Bone marrow (tissue), 2 donors: ENCODE data around the gene UGT1A9.
"Not testable (repeated sequence)": the region's sequence is repeated elsewhere in the genome, so short reads cannot be mapped to it uniquely, and the experiment has no call there.

ENCODE experiments used
- DNase-seq, 2 donors: peaks; one replicate each; lab custom pipeline; 2025; lab: John Stamatoyannopoulos, UW

The UGT1A9 gene

DNA sequence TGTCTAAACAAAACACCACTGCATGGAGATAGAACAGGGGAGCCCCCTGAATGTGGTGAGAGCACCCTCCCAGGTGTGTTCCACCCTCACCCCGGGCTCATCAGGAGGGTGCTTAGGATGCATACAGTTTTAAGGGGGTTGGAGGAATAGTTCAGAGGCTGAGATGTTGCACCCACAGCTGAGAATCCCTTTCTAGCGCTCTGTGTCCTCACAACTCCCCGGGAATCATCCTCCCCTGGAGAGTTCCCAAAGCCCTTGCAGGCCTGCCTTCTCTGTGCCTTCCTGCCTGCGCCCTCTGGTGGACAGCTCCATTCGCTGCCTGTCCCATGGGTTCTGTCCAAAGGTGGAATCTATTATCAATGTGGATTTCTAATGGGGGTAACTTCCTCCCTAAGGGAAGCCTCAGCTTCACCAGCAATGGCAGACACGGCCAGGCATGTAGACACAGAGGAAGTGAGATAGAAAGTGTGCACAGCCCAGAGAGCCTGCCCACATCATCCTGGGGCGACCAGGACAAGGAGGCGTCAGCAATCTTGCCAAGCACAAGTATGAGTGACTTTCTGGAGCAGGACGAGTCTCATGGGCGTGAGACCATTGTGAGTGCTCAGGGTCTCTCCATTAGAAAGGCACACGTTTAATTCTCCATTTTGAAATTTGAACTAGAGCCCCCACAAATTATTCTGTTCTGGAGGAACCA is 39.8 kb downstream of the UGT1A9 start:
- peak; percentile 14 to 26 for DNase-seq

DNA sequence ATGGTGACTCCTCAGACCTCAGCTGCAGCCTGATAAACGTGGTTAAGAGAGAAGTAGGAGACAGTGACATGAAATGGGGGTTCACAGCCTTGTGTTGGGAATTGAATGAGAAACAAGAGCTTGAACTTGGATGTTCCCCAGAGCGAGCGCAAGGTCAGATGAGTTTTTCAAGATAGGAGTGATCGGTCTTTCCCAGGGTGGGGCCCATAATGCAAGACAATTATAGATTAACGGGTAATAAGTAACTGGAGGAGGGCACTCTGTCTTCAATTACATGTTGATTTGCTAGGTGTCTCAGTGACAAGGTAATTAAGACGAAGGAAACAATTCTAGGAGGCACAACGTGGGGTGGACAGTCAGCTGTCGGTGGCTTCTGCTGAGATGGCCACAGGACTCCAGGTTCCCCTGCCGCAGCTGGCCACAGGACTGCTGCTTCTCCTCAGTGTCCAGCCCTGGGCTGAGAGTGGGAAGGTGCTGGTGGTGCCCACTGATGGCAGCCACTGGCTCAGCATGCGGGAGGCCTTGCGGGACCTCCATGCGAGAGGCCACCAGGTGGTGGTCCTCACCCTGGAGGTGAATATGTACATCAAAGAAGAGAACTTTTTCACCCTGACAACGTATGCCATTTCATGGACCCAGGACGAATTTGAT is 41.0 kb downstream of the UGT1A9 start, which contains the start of gene UGT1A5:
TSS of gene UGT1A5 (plus strand) at position 297 of the 651 bp plus-strand sequence. CDS start at position 382, 85 bp downstream.
- DNase-seq, result no peak

DNA sequence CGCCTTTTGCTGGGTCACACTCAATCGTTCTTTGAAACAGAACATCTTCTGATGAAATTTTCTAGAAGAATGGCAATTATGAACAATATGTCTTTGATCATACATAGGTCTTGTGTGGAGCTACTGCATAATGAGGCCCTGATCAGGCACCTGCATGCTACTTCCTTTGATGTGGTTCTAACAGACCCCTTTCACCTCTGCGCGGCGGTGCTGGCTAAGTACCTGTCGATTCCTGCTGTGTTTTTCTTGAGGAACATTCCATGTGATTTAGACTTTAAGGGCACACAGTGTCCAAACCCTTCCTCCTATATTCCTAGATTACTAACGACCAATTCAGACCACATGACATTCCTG is 41.5 kb downstream of the UGT1A9 start:
- no peak for DNase-seq

DNA sequence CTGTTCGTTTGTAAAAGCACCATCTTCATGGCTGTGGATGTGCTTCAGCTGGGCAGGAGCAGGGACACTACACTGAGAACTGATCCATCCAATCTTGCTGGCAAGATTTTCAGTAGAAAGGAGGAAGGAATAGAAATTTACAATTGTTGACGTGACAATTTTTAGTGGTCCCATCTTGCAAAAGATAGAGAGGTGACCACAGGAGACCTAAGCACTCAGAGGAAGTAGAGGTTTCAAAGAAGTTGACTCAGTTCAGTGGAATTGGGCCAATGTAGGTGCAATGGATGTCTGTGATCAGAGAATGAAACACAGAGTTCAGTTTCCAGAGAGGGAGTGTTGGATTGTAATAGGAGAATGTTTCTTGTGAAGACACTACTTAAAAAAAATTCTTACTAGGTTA is 42.4 kb downstream of the UGT1A9 start:
- DNase-seq, result no peak

DNA sequence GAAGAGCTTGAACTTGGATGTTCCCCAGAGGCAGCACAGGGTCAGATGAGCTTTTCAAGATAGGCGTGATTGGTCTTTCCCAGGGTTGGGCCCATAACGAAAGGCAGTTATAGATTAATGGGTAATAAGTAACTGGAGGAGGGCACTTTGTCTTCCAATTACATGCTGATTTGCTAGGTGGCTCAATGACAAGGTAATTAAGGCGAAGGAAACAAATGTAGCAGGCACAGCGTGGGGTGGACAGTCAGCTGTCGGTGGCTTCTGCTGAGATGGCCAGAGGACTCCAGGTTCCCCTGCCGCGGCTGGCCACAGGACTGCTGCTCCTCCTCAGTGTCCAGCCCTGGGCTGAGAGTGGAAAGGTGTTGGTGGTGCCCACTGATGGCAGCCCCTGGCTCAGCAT is 46.9 kb downstream of the UGT1A9 start, which contains the start of gene UGT1A4:
TSS of gene UGT1A4 (plus strand) at position 185 of the 400 bp plus-strand sequence. CDS start at position 270, 85 bp downstream.
- DNase-seq, result no peak

DNA sequence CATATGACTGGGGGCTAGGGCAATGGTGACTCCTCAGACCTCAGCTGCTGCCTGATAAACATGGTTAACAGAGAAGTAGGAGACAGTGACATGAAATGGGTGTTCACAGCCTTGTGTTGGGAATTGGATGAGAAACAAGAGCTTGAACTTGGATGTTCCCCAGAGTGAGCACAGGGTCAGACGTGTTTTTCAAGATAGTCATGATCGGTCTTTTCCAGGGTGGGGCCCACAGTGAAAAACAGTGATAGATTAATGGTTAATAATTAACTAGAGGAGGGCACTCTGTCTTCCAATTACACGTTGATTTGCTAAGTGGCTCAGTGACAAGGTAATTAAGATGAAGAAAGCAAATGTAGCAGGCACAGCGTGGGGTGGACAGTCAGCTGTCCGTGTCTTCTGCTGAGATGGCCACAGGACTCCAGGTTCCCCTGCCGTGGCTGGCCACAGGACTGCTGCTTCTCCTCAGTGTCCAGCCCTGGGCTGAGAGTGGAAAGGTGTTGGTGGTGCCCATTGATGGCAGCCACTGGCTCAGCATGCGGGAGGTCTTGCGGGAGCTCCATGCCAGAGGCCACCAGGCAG is 57.1 kb downstream of the UGT1A9 start, which contains the start of gene UGT1A3:
TSS of gene UGT1A3 (plus strand) at position 320 of the 579 bp plus-strand sequence. CDS start at position 405, 85 bp downstream.
- no peak for DNase-seq

DNA sequence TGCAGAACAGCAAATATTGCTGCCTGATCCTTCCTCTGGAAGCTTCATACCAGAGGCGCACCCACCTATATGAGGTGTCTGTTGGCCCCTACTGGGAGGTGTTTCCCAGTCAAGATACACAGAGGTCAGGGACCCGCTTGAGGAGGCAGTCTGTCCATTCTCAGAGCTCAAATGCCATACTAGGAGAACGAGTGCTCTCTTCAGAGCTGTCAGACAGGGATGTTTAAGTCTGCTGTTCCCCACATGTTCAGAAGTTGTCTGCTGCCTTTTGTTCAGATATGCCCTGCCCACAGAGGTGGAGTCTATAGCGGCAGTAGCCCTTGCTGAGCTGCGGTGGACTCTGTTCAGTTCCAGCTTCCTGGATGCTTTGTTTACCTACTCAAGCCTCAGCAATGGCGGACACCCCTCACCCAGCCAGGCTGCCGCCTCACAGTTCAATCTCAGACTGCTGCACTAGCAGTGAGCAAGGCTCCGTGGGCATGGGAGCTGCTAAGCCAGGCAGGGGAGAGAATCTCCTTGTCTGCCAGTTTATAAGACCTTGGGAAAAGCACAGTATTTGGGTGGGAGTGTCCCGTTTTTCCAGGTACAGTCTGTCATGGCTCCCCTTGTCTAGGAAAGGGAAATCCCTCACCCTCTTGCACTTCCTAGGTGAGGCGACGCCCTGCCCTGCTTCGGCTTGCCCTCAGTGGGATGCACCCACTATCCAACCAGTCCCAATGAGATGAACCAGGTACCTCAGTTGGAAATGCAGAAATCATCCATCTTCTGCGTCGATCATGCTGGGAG is 65.4 kb downstream of the UGT1A9 start:
- DNase-seq, result not testable (repeated sequence)

DNA sequence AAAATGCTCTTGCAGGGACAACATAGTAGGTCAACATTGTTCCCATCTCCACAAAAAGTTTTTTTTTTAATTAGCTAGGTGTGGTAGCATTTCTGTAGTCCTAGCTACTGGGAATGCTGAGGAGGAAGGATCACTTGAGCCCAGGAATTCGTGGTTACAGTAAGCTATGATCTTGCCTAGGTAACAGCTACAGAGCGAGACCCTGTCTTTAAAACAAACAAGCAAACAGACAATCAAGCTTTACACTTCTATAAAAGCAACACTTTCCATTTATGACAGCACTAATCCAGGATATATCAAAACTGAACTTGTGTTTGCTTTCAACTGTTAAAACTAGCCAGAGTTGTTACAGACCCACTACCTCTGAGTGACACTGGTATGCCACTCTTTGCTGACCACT is 69.2 kb downstream of the UGT1A9 start:
- no peak for DNase-seq

DNA sequence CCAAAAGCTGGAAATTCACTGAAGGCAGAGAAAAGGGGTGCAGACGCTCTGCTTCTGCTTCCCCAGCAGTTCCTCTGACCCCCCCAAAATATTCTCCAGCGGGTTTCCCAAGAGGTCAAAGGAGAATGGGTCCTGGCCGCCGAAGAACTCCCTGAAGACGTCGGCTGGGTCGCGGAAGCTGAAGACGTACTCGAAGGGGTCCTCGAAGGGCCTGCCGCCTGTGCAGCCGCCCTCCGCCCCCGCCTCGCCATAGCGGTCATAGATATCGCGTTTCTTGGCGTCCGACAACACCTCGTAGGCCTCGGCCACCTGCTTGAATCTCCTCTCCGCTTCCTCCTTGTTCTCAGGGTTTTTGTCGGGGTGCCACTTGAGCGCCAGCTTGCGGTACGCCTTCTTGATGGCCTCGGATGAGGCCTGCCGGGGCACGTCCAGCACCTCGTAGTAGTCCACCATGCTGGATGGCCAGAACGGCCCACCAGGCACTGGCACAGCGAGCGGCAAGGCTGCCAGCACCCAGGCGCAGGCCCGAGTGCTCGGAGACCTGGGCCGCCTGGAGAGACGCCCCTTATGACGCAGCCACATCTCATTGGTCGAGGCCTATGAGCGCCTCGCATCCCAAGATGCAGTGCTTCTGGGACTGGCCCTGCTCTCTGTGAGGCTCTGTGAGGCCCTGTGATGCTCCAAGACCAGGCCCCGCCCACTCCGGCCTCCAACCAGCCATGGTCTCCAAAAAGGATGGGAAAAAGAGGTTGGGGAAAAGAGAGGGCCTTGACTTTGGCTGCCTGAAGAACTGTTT is 72.0 kb downstream of the UGT1A9 start:
- no peak for DNase-seq

DNA sequence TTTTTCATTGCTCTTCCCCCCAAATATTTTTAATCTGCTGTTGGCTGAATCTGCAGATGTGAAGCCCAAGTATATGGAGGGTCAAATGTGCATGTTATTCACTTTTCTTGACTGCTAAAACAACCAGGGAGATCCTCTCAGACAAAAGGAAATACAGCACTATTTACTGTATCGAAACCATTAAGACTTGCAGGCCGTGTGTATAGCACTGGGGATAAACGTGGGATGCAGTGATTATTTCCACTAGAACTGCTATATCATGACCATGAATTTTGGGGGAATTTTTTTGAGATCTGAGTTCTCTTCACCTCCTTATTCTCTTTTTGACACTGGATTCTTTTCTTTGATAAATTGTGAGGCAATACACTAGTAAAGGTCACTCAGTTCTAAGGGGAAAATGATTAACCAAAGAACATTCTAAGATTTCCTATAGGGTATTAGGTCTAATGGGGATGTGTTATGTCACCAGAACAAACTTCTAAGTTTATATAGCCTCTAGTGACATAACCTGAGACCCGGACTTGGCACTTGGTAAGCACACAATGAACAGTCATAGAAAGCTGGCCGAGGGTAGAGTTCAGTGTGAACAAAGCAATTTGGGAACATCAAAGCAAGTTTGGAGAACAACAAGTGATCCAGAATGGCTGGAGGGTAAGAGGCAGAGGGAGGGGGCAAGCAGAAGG is 73.5 kb downstream of the UGT1A9 start:
- no peak for DNase-seq

DNA sequence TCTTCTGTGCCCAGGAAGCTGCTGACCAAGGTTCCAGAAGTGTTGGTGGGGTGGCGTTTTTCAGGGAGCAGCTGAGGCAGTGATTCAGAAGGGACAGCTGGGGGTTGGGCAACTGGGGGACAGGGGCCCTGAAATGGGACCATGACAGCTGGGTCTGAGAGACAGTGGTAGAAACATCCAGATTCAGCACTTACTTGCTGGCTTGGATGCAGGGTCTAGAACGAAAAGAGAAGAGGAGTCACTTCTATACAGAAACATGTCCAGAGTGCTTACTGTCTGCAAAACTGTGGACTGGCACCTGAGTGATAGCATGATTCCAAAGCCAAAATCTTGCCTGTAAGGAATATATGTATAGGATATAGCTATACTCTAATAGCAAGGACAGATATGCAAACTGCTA is 74.1 kb downstream of the UGT1A9 start:
- not testable (repeated sequence) for DNase-seq

DNA sequence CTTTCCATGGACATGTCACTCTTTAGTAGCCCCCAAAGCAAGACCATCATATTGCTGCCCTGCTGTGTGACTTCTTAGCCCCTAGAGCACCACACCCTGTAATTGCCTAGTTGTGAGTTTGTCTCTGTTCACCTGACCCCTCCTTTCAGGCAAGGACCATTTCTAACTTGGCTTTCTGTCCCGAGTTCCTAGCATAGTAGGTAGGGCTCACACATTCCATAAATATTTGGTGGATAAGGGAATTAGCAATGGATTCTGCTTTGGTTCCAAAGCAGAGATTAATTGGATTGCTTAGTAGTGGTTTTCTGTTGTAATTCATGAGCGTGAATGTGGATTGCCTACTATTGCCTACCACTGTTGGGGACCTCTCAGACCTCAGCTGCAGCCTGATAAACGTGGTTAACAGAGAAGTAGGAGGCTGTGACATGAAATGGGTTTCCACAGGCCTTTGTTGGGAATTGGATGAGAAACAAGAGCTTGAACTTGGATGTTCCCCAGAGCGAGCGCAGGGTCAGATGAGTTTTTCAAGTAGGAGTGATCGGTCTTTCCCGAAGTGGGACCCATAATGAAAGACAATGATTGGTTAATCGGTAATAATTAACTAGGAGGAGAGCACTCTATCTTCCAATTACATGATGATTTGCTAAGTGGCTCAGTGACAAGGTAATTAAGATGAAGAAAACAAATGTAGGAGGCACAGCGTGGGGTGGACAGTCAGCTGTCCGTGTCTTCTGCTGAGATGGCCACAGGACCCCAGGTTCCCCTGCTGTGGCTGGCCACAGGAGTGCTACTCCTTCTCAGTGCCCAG is 75.0 kb downstream of the UGT1A9 start:
- no peak for DNase-seq

DNA sequence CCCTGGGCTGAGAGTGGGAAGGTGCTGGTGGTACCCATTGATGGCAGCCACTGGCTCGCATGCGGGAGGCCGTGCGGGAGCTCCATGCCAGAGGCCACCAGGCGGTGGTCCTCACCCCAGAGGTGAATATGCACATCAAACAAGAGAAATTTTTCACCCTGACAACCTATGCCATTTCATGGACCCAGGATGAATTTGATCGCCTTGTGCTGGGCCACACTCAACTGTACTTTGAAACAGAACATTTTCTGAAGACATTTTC is 75.5 kb downstream of the UGT1A9 start:
- no peak for DNase-seq

DNA sequence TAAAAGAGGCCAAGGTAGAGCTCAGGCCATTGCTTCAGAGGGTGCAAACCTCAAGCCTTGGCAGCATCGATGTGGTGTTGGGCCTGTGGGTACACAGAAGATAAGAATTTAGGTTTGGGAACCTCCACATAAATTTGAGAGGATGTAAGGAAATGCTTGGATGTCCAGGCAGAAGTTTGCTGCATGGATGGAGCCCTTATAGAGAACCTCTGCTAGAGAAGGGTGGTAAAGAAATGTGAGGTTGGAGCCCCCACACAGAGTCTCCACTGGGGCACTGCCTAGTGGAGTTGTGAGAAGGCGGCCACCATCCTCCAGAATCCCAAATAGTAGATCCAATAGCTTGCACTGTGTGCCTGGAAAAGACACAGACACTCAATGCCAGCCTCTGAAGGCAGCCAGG is 79.0 kb downstream of the UGT1A9 start:
- DNase-seq, result not testable (repeated sequence)

DNA sequence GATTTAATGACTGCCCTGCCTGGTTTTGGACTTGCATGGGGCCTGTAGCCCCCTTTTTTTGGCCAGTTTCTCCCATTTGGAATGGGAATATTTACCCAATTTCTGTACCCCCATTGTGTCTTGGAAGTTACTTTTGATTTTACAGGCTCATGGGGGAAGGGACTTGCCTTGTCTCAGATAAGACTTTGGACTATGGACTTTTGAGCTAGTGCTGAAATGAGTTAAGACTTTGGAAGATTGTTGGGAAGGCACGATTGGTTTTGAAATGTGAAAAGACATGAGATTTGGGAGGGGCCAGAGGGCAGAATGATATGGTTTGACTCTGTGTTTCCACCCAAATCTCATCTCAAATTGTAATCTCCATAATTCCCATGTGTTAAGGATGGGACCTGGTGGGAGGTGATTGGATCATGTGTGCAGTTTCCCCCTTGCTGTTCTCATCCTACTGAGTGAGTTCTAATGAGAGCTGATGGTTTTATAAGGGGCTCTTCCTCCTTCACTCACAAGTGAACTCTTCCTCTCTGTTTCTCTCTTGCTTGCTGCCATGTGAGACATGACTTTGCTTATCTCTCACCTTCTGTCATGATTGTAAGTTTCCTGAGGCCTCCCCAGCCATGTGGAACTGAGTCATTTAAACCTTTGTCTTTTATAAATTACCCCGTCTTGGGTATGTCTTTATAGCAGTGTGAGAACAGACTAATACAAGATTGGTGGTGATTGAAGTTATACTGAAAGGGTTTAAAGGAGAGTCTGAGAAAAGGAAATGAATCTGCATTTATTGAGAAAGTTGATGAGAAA is 79.7 kb downstream of the UGT1A9 start:
- not testable (repeated sequence) for DNase-seq

DNA sequence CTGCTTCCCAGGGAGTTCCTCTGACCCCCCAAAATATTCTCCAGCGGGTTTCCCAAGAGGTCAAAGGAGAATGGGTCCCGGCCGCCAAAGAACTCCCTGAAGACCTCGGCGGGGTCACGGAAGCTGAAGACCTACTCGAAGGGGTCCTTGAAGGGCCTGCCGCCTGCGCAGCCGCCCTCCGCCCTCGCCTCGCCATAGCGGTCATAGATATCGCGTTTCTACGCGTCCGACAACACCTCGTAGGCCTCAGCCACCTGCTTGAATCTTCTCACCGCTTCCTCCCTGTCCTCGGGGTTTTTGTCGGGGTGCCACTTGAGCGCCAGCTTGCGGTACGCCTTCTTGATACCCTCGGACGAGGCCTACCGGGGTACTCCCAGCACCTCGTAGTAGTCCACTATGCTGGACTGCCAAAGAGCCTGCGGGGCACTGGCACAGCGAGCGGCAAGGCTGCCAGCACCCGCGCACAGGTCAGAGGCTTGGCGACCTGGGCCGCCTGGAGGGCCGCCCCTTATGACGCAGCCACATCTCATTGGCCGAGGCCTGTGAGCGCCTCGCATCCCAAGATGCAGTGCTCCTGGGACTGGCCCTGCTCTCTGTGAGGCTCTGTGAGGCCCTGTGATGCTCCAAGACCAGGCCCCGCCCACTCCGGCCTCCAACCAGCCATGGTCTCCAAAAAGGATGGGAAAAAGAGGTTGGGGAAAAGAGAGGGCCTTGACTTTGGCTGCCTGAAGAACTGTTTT is 83.3 kb downstream of the UGT1A9 start:
- DNase-seq, result no peak

DNA sequence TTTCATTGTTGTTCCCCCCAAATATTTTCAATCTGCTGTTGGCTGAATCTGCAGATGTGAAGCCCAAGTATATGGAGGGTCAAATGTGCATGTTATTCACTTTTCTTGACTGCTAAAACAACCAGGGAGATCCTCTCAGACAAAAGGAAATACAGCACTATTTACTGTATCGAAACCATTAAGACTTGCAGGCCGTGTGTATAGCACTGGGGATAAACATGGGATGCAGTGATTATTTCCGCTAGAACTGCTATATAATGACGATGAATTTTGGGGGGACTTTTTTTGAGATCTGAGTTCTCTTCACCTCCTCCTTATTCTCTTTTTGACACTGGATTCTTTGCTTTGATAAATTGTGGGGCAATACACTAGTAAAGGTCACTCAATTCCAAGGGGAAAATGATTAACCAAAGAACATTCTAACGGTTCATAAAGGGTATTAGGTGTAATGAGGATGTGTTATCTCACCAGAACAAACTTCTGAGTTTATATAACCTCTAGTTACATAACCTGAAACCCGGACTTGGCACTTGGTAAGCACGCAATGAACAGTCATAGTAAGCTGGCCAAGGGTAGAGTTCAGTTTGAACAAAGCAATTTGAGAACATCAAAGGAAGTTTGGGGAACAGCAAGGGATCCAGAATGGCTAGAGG is 84.9 kb downstream of the UGT1A9 start:
- DNase-seq, result no peak

DNA sequence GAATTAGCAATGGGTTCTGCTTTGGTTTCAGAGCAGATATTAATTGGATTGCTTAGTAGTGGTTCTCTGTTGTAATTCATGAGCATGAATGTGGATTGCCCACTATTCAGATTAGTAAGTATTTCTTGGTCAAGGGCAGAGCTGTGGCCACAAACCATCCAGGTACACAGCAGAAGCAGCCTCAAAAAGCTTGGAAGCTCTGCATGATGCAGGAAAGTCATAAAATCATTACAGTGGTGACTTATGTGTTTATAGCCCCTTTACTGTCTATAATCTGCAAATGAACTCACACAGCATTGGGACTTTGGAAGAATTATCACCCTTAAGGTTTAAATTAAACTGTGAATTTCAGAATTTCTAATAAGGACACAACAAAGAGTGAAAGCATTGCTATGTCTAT is 86.4 kb downstream of the UGT1A9 start:
- DNase-seq, result no peak
